Fibroblast of peridontal ligament (primary cell): ENCODE results near the gene SLC4A1AP.
A peak's percentile ranks its signal among the peaks of the same experiment; 100 is the strongest.
"Not testable (repeated sequence)": the region's sequence is repeated elsewhere in the genome, so short reads cannot be mapped to it uniquely, and the experiment has no call there.

Experiments used
- DNase-seq: peaks from one replicate; pipeline ENCODE4 v3.0.0-alpha.2; 2010; ENCODE audit errors: extremely low read depth

The SLC4A1AP gene, protein sequence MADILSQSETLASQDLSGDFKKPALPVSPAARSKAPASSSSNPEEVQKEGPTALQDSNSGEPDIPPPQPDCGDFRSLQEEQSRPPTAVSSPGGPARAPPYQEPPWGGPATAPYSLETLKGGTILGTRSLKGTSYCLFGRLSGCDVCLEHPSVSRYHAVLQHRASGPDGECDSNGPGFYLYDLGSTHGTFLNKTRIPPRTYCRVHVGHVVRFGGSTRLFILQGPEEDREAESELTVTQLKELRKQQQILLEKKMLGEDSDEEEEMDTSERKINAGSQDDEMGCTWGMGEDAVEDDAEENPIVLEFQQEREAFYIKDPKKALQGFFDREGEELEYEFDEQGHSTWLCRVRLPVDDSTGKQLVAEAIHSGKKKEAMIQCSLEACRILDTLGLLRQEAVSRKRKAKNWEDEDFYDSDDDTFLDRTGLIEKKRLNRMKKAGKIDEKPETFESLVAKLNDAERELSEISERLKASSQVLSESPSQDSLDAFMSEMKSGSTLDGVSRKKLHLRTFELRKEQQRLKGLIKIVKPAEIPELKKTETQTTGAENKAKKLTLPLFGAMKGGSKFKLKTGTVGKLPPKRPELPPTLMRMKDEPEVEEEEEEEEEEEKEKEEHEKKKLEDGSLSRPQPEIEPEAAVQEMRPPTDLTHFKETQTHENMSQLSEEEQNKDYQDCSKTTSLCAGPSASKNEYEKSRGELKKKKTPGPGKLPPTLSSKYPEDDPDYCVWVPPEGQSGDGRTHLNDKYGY

GRCh38 chr2:27663285-27664153 is at the start of gene SLC4A1AP, which contains the start of gene SUPT7L:
Gene SLC4A1AP, plus strand, starts transcription at chr2:27663889. Its CDS starts 26 bp downstream, at chr2:27663915.
Gene SUPT7L, minus strand, starts transcription at chr2:27663614. Its CDS starts 1,422 bp downstream, at chr2:27662192.
- DNase-seq: peak; percentile 92

- no peak for DNase-seq
These were observed 49.7 kb upstream of the SLC4A1AP start for GRCh38 chr2:27613985-27614384.

GRCh38 chr2:27615316-27615715 is 48.4 kb upstream of the SLC4A1AP start:
- no peak for DNase-seq

GRCh38 chr2:27621524-27621923 is 42.2 kb upstream of the SLC4A1AP start:
- DNase-seq: no peak

- DNase-seq: peak; percentile 78
These were observed 40.7 kb upstream of the SLC4A1AP start for GRCh38 chr2:27622921-27623384.

DNA sequence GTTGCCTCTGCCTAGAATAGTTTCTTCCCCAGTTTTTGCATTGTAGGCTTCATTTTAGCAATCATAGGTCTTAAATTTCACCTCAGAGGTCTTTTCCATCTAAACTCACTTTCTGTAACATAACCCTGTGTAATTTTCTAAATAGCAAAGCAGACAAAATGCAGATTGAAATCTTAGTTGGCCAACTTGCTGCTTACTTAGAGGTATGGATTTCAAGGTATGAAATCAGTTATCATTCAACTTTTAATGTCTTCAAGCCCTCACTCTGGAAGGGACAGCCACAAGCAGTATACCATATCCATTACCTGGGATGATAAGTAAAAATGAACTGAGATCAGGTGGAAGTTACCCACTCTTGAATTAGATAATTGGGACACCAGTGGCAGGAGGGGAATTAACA is 38.7 kb upstream of the SLC4A1AP start:
- no peak for DNase-seq

GRCh38 chr2:27626323-27626722 is 37.4 kb upstream of the SLC4A1AP start:
- DNase-seq: not testable (repeated sequence)

- not testable (repeated sequence) for DNase-seq
These were observed 36.8 kb upstream of the SLC4A1AP start for GRCh38 chr2:27626921-27627320.

- DNase-seq: peak; percentile 81
These were observed 35.5 kb upstream of the SLC4A1AP start for GRCh38 chr2:27627963-27628766.

DNA sequence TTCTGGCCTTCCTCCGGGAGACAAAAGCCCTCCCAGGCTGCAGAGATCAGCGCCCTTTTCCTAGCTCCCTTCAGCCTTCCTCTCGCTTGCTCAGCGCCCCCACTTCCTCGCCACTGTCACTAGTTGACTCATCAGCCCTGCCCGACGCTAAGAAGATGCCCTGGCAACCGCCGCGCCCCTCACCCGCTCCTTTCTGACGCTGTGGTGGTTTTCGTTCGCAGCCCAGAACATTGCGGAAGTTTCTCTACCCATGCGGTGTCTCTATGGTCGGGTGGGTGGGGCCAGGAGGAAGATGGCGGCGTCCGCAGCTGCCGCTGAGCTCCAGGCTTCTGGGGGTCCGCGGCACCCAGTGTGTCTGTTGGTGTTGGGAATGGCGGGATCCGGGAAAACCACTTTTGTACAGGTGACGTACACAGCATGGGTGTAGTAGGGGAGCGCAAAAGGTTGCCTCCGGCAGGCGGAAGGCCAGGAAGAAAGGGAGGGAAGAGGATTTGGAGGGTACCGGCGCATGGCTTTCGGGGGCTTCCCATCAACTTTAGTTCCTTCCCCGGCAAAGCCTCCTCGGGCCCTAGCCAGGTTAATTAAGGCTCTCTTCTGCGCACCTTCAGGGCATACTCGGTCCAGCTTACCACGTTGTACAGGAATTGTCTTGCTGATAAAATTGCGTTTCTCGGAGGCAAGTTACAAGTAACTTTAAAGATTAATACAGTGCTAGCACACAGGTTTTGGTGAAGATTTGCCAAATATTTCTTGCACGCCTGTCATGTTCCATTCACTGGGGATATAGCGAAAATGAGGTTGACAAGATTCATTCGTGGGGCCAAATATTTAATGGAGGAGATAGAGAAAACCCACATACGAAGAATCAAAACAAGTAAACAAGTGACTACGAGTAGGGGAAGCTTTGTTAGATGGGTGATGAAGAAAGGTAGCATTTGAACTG is 34.7 kb upstream of the SLC4A1AP start, which contains the start of the genes CCDC121 and GPN1:
Gene CCDC121 (minus strand): TSS at position 246 of the 943 bp plus-strand sequence. CDS start 1,213 bp downstream, outside the sequence.
Gene GPN1 (plus strand): TSS at position 284 of the 943 bp plus-strand sequence. CDS start 9 bp downstream, at position 293.
- DNase-seq: peak; percentile 91

DNA sequence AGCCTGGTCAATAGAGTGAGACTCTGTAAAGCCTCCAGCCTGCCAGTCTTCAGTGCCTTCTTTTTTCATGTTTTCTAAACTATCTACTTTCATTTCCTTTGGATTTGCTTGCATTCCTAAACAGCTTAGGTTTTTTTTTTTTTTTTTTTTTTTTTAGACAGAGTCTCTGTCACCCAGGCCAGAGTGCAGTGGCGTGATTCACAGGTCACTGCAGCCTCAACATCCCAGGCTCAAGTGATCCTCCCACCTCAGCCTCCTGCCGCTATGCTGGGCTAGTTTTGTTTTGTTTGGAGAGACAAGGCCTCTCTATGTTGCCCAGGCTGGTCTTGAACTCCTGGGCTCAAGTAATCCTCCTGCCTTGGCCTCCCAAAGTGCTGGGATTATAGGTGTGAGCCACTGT is 33.4 kb upstream of the SLC4A1AP start:
- not testable (repeated sequence) for DNase-seq

GRCh38 chr2:27634291-27634690 is 29.4 kb upstream of the SLC4A1AP start:
- DNase-seq: no peak

DNA sequence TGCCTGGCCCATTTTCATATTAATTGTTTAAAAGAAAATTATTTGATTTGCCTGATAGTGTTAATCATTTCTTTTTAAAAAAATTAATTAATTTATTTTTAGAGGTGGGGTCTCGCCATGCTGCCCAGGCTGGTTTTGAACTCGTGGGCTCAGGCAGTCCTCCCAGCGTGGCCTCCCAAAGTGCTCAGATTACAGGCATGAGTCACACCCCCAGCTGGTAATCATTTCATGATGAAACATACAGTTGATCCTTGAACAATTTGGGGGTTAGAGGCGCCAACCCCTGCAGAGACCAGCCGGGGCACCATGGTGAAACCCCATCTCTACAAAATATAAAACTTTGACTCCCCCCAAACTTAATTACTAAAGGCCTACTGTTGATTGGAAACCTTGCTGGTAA is 26.9 kb upstream of the SLC4A1AP start:
- no peak for DNase-seq

DNA sequence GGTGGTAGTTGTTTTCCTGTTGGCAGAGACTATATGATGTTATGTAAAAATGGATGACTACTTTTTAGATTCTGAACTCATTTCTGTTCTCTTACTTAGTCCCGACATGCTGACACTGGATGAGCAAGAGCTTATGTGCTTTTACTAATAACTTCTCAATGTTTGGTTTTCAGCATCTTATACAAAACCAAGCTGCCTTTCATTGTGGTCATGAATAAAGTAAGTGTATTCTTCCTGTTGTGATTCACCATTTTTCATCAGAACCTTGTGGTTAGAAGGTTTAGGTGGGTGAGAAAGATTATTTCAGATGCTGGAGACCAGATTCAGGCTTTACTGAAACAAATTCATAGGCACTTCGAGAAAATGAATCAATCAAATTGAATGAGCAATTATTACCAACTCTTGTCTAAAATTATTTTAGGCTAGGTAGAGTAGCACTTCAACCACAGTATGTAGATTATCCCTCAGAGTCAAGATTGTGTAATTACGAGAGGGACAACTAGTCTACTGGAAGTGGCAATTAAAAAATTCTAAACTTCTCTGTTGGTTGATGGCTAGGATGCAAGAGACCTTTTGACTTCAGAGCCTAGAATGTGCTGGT is 25.6 kb upstream of the SLC4A1AP start:
- DNase-seq: peak; percentile 50

DNA sequence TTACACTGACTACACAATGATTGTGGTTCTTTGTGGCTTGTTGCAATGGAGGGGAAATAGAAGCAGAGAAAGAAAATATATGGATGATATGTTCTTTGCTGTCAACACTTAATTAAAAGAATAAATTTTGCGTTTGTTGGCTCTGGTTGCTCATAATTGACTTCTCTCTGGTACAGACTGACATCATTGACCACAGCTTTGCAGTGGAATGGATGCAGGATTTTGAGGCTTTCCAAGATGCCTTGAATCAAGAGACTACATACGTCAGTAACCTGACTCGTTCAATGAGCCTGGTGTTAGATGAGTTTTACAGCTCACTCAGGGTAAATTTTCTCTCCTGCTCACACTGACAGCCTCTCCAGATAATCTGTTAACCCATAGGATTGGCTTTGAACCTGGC is 25.0 kb upstream of the SLC4A1AP start:
- peak; percentile 57 for DNase-seq

- no peak for DNase-seq
These were observed 22.9 kb upstream of the SLC4A1AP start for GRCh38 chr2:27640722-27641245.

DNA sequence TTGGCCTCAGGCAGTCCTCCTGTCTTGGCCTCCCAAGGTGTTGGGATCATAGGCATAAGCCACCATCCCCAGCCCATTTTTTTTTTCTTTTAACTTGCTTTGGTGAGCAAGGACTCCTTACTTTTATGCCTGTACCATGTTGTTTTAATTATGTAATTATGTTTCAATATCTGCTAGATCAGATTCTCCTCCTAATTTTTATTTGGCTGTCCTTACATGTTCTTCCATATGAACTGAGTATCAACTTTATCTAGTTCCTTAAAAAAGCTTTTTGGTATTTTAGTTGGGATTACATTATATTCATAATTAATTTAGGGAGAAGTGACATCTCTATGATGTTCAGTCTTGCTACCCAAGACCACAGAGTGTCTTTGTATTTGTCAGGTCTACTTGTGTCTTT is 18.5 kb upstream of the SLC4A1AP start:
- no peak for DNase-seq

GRCh38 chr2:27647289-27647688 is 16.4 kb upstream of the SLC4A1AP start:
- DNase-seq: peak; percentile 47

GRCh38 chr2:27647737-27648136 is 16.0 kb upstream of the SLC4A1AP start:
- no peak for DNase-seq
